Calu3 (cell line): ENCODE results near the gene SLC6A2. TPM values are rescaled to one million over a fixed set of nuclear protein-coding genes. Genes with fewer than 3 reads are reported as not detected.

Experiments
- BruUV-seq: library from RNA; stranded (reverse); fragments of 400-500 nt; replicated peaks from 2 replicates; lab custom pipeline; 2021; lab: Mats Ljungman, UMichigan
- CTCF ChIA-PET: fragments of 300-600 bp; sonication (Branson Sonifier 250); formaldehyde crosslinking; loops from one replicate; lab custom pipeline; 2022; ENCODE audit warnings: antibody characterized with exemption; lab: Charles Lee
- DNase-seq: peaks from one replicate; pipeline ENCODE4 v3.0.0; 2022
- H3K27ac Mint-ChIP-seq: one replicate; pipeline ENCODE4 v1.8.0; 2022; ENCODE audit warnings: mixed read lengths; ENCODE audit not compliant: unreplicated experiment
- H3K27me3 Mint-ChIP-seq: one replicate; pipeline ENCODE4 v1.8.0; 2022; ENCODE audit warnings: mixed read lengths; ENCODE audit not compliant: unreplicated experiment
- H3K36me3 Mint-ChIP-seq: one replicate; pipeline ENCODE4 v1.8.0; 2022; ENCODE audit warnings: mild to moderate bottlenecking, moderate library complexity, mixed read lengths; ENCODE audit not compliant: insufficient read depth, unreplicated experiment
- H3K4me1 Mint-ChIP-seq: one replicate; pipeline ENCODE4 v1.8.0; 2022; ENCODE audit warnings: mild to moderate bottlenecking, low read depth, mixed read lengths; ENCODE audit not compliant: unreplicated experiment
- H3K4me3 Mint-ChIP-seq: one replicate; pipeline ENCODE4 v1.8.0; 2022; ENCODE audit warnings: mild to moderate bottlenecking, low read depth, moderate library complexity, mixed read lengths; ENCODE audit not compliant: unreplicated experiment
- H3K9me3 Mint-ChIP-seq: one replicate; pipeline ENCODE4 v1.8.0; 2022; ENCODE audit warnings: low read depth, mixed read lengths; ENCODE audit not compliant: unreplicated experiment
- CTCF ChIP-seq: fragments of 200-600 bp; IDR thresholded peaks from one replicate; pipeline ENCODE4 v1.8.0; 2022; ENCODE audit warnings: antibody characterized with exemption; ENCODE audit not compliant: unreplicated experiment
- intact Hi-C: fragments of 100-400 bp; cut with micrococcal nuclease; formaldehyde crosslinking; loops from one replicate; pipeline ENCODE4 v1.10.0; 2022; ENCODE audit not compliant: unreplicated experiment
- total RNA-seq: library from RNA; stranded (reverse); gene quantifications from 2 replicates; pipeline ENCODE4 v1.2.3, GENCODE V29; 2022

Gene SLC6A2
- total RNA-seq, 1 experiment from 2014 or later: not detected

- Mint-ChIP-seq H3K27me3 (peaks cover 35% of the 10 kb centered on the region), H3K27ac (no peak overlapping the region)
Measured at GRCh38 chr16:55655381-55655896, 349 bp upstream of the SLC6A2 start.

GRCh38 chr16:55656691-55657092, 904 bp downstream of the SLC6A2 start:
- no peak overlapping the region for H3K27ac Mint-ChIP-seq
- CTCF ChIA-PET: no interaction called here
- intact Hi-C loops: no loop called here
- DNase-seq: no peak
- H3K4me3 Mint-ChIP-seq: no peak overlapping the region
- no peak for TF ChIP-seq CTCF
- no TSS peak for BruUV-seq
- H3K36me3 Mint-ChIP-seq: no peaks in the 10 kb centered on the region
- peaks cover 35% of the 10 kb centered on the region for H3K27me3 Mint-ChIP-seq
- no peaks in the 10 kb centered on the region for H3K9me3 Mint-ChIP-seq
- H3K4me1 Mint-ChIP-seq: no peaks in the 10 kb centered on the region

More at GRCh38 chr16:55655381-55655896, 349 bp upstream of the SLC6A2 start:
- DNase-seq: no peak
- CTCF ChIA-PET: no interaction called here
- H3K9me3 Mint-ChIP-seq: no peaks in the 10 kb centered on the region
- no peaks in the 10 kb centered on the region for H3K36me3 Mint-ChIP-seq
- no peak overlapping the region for H3K4me3 Mint-ChIP-seq
- no peaks in the 10 kb centered on the region for H3K4me1 Mint-ChIP-seq
- no TSS peak for BruUV-seq
- no peak for TF ChIP-seq CTCF
- intact Hi-C loops: no loop called here

GRCh38 chr16:55657616-55658015, 1.8 kb downstream of the SLC6A2 start:
- H3K27me3 Mint-ChIP-seq: peaks cover 35% of the 10 kb centered on the region
- intact Hi-C loops: no loop called here
- BruUV-seq: no TSS peak
- H3K9me3 Mint-ChIP-seq: no peaks in the 10 kb centered on the region
- TF ChIP-seq CTCF: no peak
- CTCF ChIA-PET: no interaction called here
- no peaks in the 10 kb centered on the region for H3K4me1 Mint-ChIP-seq
- H3K4me3 Mint-ChIP-seq: no peak overlapping the region
- H3K27ac Mint-ChIP-seq: no peak overlapping the region
- DNase-seq: no peak
- H3K36me3 Mint-ChIP-seq: no peaks in the 10 kb centered on the region

- DNase-seq: no peak
- Mint-ChIP-seq H3K9me3 (no peaks in the 10 kb centered on the region), H3K36me3 (no peaks in the 10 kb centered on the region), H3K4me1 (no peaks in the 10 kb centered on the region), H3K4me3 (no peak overlapping the region), H3K27ac (no peak overlapping the region), H3K27me3 (peaks cover 35% of the 10 kb centered on the region)
- CTCF ChIA-PET: interaction anchor here (0.8 kb wide), 2 partner anchors 18 to 193 kb away, joined by 3 read pairs; no protein-coding TSS in a partner anchor
- intact Hi-C loops: no loop called here
- no TSS peak for BruUV-seq
- no peak for TF ChIP-seq CTCF
Measured at GRCh38 chr16:55658898-55659420, 3.2 kb downstream of the SLC6A2 start.
